DMS153 treated with DMSO at 0.1 percent for 48 hours (cell line): ENCODE measurements around the gene SNHG17.
"Not testable (repeated sequence)": the region's sequence is repeated elsewhere in the genome, so short reads cannot be mapped to it uniquely, and the experiment has no call there.

Source experiments
- DNase-seq: peaks from one replicate; lab custom pipeline; 2025; ENCODE audit not compliant: unreplicated experiment; lab: John Stamatoyannopoulos, UW

SNHG17 gene

GRCh38 chr20:38447931-38448675, 13.0 kb upstream of the SNHG17 start:
- DNase-seq, result no peak

- no peak for DNase-seq
Measured at GRCh38 chr20:38447251-38447661, 12.1 kb upstream of the SNHG17 start.

GRCh38 chr20:38446441-38447209, 11.5 kb upstream of the SNHG17 start:
- peak; percentile 89 for DNase-seq

- DNase-seq, result no peak
Measured at GRCh38 chr20:38445901-38446425, 10.8 kb upstream of the SNHG17 start.

DNA sequence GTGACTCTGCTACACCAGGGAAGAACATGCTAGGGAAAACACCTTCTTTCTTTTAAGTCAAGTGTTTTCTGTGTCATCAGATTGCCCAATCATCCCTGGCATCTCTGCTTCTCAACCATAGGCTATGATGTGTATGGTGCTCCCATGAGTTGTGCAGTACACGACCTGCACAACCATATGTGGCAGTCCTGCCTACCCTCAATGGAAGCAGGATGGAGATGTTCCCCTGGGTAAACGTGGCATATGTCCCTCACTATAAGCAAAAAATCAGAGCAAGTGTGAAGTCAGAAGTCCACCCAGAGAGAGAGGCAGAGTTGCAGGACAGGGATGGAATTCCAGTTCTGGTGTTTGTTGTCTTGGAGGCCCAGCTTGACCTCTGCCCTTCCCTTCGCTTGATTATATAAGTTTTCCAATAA, 10.3 kb upstream of the SNHG17 start:
- DNase-seq, result no peak

DNA sequence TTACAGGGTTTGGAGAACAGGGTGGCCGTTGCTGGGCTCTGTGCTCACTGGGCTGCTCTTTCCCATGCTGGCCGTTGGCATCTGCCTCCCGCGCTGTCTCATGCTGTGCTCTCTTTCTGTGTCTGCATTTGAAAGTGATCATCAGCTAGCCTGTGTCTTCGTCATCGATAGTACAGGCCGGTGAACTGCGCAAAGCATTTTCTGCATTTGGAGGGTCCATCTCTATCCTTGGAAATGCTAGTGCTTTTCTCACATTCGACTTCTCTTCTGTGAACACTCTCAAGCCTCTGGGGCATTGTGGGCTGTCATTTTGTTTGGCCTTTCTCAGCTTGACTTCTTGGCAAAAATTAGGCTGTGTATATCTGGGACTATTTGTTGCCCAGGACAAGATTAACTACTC, 6.8 kb upstream of the SNHG17 start:
- no peak for DNase-seq

DNA sequence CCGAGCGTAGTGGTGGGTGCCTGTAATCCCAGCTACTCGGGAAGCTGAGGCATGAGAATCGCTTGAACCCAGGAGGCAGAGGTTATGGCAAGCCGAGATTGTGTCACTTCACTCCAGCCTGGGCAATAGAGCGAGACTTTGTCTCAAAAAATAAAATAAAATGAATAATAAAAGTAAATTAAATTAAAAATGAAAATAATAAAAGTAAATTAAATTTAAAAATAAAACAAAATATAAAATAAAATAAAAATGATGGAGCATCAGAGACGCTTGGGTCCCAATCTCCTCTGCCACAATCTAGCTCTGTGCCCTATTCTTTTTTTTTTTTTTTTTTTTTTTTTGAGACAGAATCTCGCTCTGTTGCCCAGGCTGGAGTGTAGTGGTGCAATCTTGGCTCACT, 6.0 kb upstream of the SNHG17 start:
- not testable (repeated sequence) for DNase-seq

- DNase-seq, result no peak
Measured at GRCh38 chr20:38437796-38438195, 2.7 kb upstream of the SNHG17 start.

DNA sequence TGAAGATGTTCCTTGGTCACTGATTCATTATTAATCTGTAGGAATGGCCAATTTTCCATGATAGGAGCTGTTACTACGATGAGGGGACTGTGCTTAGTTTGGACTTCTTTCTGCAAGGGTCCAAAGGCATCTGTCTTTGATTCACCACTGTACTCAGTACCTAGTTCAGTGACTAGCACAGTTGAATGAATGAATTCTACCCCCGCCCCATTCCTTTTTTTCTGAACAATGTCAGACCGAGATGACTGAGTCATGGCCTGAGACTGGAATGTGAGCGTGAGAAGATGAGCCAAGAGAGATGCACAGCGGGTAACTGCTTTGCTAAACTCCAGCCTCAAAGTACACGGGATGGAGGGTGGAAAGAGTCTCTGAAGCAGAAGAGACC, 419 bp upstream of the SNHG17 start:
- no peak for DNase-seq

DNA sequence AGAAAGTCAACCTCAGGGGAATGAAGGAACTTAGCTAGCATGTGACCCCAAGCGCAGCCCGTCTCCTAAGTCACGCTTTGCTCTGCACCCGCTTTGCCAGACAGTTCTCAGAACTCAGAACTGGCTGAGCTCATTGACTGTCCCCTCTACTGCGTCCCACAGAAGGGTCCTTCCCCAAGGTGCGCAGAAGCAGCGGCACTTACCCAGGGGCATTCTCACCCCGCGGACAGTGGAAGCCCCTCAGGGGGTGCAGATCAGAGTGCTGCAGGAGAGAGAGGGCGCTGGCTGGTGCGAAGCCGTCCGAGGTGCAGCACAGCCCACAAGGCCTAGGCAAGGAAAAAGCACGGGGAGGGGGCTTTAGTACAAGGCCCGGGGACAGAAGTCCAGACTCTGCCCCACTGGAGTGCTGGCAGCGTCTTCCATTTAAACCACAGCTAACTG, 807 bp downstream of the SNHG17 start:
- no peak for DNase-seq

GRCh38 chr20:38433304-38433972, 1.7 kb downstream of the SNHG17 start:
- no peak for DNase-seq

GRCh38 chr20:38432870-38433269, 2.3 kb downstream of the SNHG17 start:
- DNase-seq, result not testable (repeated sequence)

DNA sequence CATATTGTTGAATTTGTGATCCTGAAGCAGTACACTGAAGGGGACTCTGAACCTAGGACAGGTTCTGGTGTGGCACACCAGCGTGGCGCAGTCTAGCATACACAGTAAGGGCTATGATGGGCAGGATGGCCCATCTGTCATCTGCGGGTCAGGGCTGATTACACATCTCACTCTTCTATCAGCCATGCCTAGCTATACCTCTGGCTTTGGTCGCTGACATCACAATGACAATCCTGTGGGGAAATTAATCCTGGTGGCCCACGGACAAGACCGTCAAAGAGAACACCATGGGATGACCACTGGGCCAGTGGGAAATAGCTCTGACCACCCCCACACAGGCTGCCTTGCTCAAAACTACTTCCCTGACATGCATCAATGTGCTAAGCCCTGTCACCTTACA, 2.8 kb downstream of the SNHG17 start:
- no peak for DNase-seq

- no peak for DNase-seq
Measured at GRCh38 chr20:38430679-38431325, 4.3 kb downstream of the SNHG17 start.

DNA sequence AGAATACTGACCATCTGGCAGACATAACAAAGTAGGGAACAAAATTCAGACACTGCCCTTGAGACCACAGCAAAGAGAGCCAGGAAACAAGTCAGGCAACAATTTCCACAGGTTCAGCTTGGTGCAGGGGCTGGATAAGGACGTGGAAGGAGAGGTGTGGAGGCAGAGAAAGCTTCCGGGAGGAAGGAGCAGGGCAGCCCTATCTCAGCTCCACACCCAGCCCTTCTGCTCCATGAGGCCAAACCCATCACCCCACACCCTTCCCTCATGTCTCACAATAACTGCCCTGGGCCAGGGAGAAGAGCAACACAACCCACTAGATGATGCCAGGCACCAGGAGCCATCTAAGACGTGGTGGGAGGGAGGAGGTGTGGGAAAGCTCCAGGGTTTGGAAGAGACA, 5.8 kb downstream of the SNHG17 start:
- DNase-seq, result no peak

- DNase-seq, result no peak
Measured at GRCh38 chr20:38428800-38429199, 6.3 kb downstream of the SNHG17 start.

DNA sequence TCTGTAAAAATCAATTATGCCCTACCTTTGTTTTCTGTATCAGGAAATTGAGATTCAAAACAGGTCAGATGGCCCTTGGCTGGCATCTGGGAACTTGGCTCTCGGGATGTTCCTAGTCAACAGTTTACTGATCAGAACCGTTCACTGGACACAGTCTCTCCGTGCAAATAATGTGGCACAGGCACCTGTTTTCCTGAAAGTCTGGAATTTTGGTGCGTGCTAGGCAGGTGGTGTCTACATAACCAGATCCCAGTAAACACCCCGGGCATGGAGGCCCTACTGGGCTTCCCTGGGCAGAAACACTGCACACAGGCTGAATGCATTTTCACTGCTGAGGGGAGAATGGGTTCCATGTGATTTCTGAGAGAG, 7.5 kb downstream of the SNHG17 start:
- no peak for DNase-seq

DNA sequence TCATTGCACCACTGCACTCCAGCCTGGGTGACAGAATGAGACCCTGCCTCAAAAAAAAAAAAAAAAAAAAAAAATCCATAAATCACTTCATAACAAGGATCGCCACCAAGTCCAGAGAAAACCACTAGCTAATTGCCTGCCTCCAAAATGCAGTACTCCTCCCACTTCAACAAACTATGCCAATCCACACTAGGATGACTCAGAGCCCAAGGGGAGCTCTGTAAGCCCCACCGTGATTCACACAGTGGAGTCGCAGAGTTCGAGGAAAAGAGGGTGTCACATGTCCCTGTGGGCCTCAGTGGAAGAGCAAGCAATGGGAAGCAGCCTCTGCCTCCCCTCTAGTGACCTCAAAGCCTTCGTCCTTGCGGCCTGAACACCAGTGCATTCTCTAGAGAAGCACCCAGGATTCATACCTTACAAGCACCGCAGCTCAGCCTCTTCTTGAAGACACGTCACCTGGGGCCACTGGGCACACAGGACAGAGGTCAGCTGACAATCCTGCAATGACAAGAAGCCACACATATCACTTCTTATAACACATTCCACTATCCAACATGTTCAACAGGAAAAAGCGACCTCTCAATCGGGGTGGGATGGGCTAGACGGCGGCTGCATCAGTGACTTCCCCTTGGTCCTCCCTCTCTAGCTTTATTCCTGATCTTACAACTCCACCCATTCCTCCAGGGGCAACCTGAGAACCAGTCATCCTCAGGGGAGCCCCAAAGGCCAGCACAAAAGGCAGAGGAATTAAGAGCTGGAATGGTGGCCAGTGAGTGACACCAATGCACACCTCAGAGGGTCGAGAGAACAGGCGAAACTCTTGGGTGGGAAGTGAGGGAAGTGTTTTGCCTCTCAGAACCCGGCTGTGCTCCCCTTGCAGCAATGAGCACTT, 8.9 kb downstream of the SNHG17 start:
- no peak for DNase-seq

GRCh38 chr20:38424401-38424800, 10.7 kb downstream of the SNHG17 start:
- no peak for DNase-seq

- no peak for DNase-seq
Measured at GRCh38 chr20:38423541-38423940, 11.6 kb downstream of the SNHG17 start.
